ENCODE results near the gene WDFY2. TPM values are rescaled to one million over a fixed set of nuclear protein-coding genes. Genes with fewer than 3 reads are reported as not detected.

The WDFY2 gene
- total RNA-seq, 1 donor from 2014 or later = 20.7 TPM

- H3K36me3 Mint-ChIP-seq (ENCODE audit: low read depth) = peaks cover 12% of the 10 kb centered on the region
- H3K9me3 Mint-ChIP-seq = peaks cover 2% of the 10 kb centered on the region
- no peak overlapping the region for H3K4me3 Mint-ChIP-seq
- no peak for TF ChIP-seq CTCF (conservative IDR thresholded peaks at IDR 0.05)
- H3K27me3 Mint-ChIP-seq (ENCODE audit: low read depth) = no peaks in the 10 kb centered on the region
- DNase-seq (ENCODE audit: low read depth, low spot score) = no peak
- H3K4me1 Mint-ChIP-seq = peaks cover 11% of the 10 kb centered on the region
- peak overlapping the region; percentile 59 for H3K27ac Mint-ChIP-seq (ENCODE audit: unreplicated experiment)
Measured at GRCh38 chr13:51739027-51739764, 154.9 kb downstream of the WDFY2 start.

DNA sequence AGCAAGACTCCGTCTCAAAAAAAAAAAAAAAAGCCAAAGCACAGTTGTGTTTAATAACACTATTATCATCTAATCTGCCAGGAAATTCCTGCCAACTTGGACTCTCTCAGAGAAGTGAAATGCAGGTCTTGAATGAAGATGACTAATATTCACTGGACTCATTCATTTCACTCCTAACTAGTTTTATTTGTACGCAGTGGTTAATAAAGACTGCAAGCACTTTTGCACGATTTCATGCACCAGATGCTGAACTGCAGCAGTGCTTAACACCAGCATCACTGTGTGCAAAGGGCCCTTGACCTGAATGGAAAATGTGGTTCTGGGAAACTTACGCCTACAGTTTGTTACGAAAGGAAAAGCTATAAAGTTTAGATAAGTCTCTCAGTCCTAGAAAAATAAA, 156.4 kb downstream of the WDFY2 start:
- H3K9me3 Mint-ChIP-seq = peaks cover 2% of the 10 kb centered on the region
- H3K27ac Mint-ChIP-seq (ENCODE audit: unreplicated experiment) = no peak overlapping the region
- H3K4me1 Mint-ChIP-seq = peaks cover 11% of the 10 kb centered on the region
- TF ChIP-seq CTCF (conservative IDR thresholded peaks at IDR 0.05) = no peak
- H3K36me3 Mint-ChIP-seq (ENCODE audit: low read depth) = peaks cover 14% of the 10 kb centered on the region
- H3K27me3 Mint-ChIP-seq (ENCODE audit: low read depth) = no peaks in the 10 kb centered on the region
- no peak for DNase-seq (ENCODE audit: low read depth, low spot score)
- no peak overlapping the region for H3K4me3 Mint-ChIP-seq

DNA sequence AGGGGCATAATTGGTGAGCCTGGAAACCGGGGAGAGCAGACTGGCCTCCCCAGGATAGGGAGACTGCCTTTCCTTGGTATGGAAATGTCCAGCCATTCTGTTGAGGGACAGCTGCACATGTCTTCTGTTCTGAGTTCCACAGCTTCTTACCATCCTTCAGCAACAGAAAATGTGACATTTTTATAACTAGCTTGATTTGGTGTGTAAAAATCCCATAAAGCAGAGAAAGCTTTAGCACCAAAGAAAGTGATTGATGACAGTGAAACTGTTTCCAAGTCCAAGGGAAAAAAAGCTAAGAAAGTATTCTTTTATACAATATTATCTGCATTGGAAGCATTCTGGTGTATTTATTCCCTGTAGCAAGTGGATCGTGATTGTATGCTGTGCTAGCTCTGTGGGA, 157.8 kb downstream of the WDFY2 start:
- Mint-ChIP-seq H3K4me1 (peaks cover 11% of the 10 kb centered on the region), H3K27me3 (ENCODE audit: low read depth) (no peaks in the 10 kb centered on the region), H3K4me3 (no peak overlapping the region), H3K27ac (ENCODE audit: unreplicated experiment) (no peak overlapping the region), H3K9me3 (peaks cover 2% of the 10 kb centered on the region), H3K36me3 (ENCODE audit: low read depth) (peaks cover 14% of the 10 kb centered on the region)
- no peak for TF ChIP-seq CTCF (conservative IDR thresholded peaks at IDR 0.05)
- no peak for DNase-seq (ENCODE audit: low read depth, low spot score)

DNA sequence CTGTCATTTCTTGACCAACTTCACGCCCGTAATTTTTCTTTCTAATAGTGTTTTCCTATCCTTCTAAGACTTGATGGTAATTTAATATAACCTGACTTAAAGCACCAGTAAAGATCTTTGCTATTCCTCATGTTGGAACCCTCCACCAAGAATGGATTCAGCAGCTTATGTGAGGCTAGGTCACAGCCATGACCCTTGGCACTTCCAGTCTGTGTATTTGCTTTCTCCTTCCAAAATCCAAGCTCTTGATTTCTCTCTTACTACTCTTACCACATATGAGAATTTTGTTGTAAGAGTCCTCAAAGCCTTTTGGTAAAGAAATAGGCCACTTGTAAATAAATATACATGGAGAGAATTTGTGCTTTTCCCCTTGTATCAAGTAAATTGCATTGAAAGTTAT, 158.3 kb downstream of the WDFY2 start:
- H3K27me3 Mint-ChIP-seq (ENCODE audit: low read depth) = no peaks in the 10 kb centered on the region
- peaks cover 1% of the 10 kb centered on the region for H3K9me3 Mint-ChIP-seq
- no peak for TF ChIP-seq CTCF (conservative IDR thresholded peaks at IDR 0.05)
- no peak for DNase-seq (ENCODE audit: low read depth, low spot score)
- H3K4me3 Mint-ChIP-seq = no peak overlapping the region
- H3K4me1 Mint-ChIP-seq = peaks cover 10% of the 10 kb centered on the region
- peaks cover 18% of the 10 kb centered on the region for H3K36me3 Mint-ChIP-seq (ENCODE audit: low read depth)
- no peak overlapping the region for H3K27ac Mint-ChIP-seq (ENCODE audit: unreplicated experiment)

- H3K4me3 Mint-ChIP-seq = no peak overlapping the region
Measured at GRCh38 chr13:51745243-51745642, 161.0 kb downstream of the WDFY2 start.

More at GRCh38 chr13:51745243-51745642, 161.0 kb downstream of the WDFY2 start:
- DNase-seq (ENCODE audit: low read depth, low spot score) = no peak
- no peak overlapping the region for H3K27ac Mint-ChIP-seq (ENCODE audit: unreplicated experiment)
- H3K27me3 Mint-ChIP-seq (ENCODE audit: low read depth) = no peaks in the 10 kb centered on the region
- no peaks in the 10 kb centered on the region for H3K4me1 Mint-ChIP-seq
- H3K9me3 Mint-ChIP-seq = peaks cover 5% of the 10 kb centered on the region
- peaks cover 21% of the 10 kb centered on the region for H3K36me3 Mint-ChIP-seq (ENCODE audit: low read depth)
- TF ChIP-seq CTCF (conservative IDR thresholded peaks at IDR 0.05) = no peak
